Left colon (tissue), 2 donors: ENCODE results near the gene MPPED2. TPM values are rescaled to one million over a fixed set of nuclear protein-coding genes. Genes with fewer than 3 reads are reported as not detected.
"Not testable (repeated sequence)": the region's sequence is repeated elsewhere in the genome, so short reads cannot be mapped to it uniquely, and the experiment has no call there.

Source experiments
- ATAC-seq: fragments of 200-7000 bp; cut with Tn5 transposase; one replicate; pipeline ENCODE4 v1.9.1; 2020; ENCODE audit warnings: mild to moderate bottlenecking, moderate library complexity
- DNase-seq, 2 donors: peaks; one replicate each; pipeline ENCODE4 v3.0.0-alpha.2; 2020
- intact Hi-C, 2 donors: fragments of 100-400 bp; cut with DNase I in 1 of 2; cut with micrococcal nuclease in 1 of 2; formaldehyde crosslinking; loops; one replicate each; pipeline versions ENCODE4 v1.11.2 to v1.14.0; 2022; cut with DNase I, micrococcal nuclease
- total RNA-seq, 2 donors: library from RNA; stranded (reverse); fragmentation: NEBNext Ultra II Directional; extraction: Animal tissue kit (Norgen Biotek cat#: 25700); gene quantifications; one replicate each; pipeline ENCODE4 v1.2.1, GENCODE V29; 2021
- donor health status: DM: no; HTN: no; CAD: no.
- donor health status: DM: yes; HTN: yes; CAD: no.

The MPPED2 gene
- total RNA-seq, 2 donors from 2014 or later: 2.9 TPM; not detected in 1

GRCh38 chr11:30581675-30582074 is 4.5 kb downstream of the MPPED2 start:
- DNase-seq: no peak
- ATAC-seq: no peak
- intact Hi-C loops: no loop called here

GRCh38 chr11:30580573-30580972 is 5.6 kb downstream of the MPPED2 start:
- intact Hi-C loops: no loop called here
- DNase-seq (no peak), ATAC-seq (no peak)

- intact Hi-C loops: no loop called here
- no peak for ATAC-seq
These were observed 6.6 kb downstream of the MPPED2 start for GRCh38 chr11:30579415-30580175.

GRCh38 chr11:30578406-30578805 is 7.7 kb downstream of the MPPED2 start:
- intact Hi-C loops: no loop called here
- DNase-seq (no peak), ATAC-seq (no peak)

More at GRCh38 chr11:30579415-30580175, 6.6 kb downstream of the MPPED2 start:
- no peak for DNase-seq

GRCh38 chr11:30573951-30574350 is 12.2 kb downstream of the MPPED2 start:
- ATAC-seq (no peak), DNase-seq (no peak)
- intact Hi-C loops: no loop called here

- no peak for DNase-seq
- ATAC-seq: no peak
- intact Hi-C loops: no loop called here
These were observed 17.2 kb downstream of the MPPED2 start for GRCh38 chr11:30568931-30569330.

- no peak for ATAC-seq
- intact Hi-C loops: no loop called here
These were observed 18.5 kb downstream of the MPPED2 start for GRCh38 chr11:30567644-30568043.

GRCh38 chr11:30567120-30567519 is 19.0 kb downstream of the MPPED2 start:
- ATAC-seq: no peak
- DNase-seq: no peak
- intact Hi-C loops: no loop called here

More at GRCh38 chr11:30567644-30568043, 18.5 kb downstream of the MPPED2 start:
- no peak for DNase-seq

- DNase-seq: no peak
- intact Hi-C loops: no loop called here
- no peak for ATAC-seq
These were observed 19.7 kb downstream of the MPPED2 start for GRCh38 chr11:30566482-30566881.

- intact Hi-C loops: no loop called here
- DNase-seq (no peak), ATAC-seq (no peak)
These were observed 21.1 kb downstream of the MPPED2 start for GRCh38 chr11:30565027-30565426.

- intact Hi-C loops: no loop called here
- no peak for DNase-seq
These were observed 24.3 kb downstream of the MPPED2 start for GRCh38 chr11:30561691-30562415.

GRCh38 chr11:30560206-30561106 is 25.7 kb downstream of the MPPED2 start:
- intact Hi-C loops: no loop called here
- DNase-seq: no peak
- ATAC-seq: no peak

More at GRCh38 chr11:30561691-30562415, 24.3 kb downstream of the MPPED2 start:
- ATAC-seq: no peak

GRCh38 chr11:30559004-30559403 is 27.1 kb downstream of the MPPED2 start:
- intact Hi-C loops: no loop called here
- ATAC-seq (no peak), DNase-seq (no peak)

- DNase-seq, intact Hi-C loops, ATAC-seq: not testable (repeated sequence)
These were observed 31.6 kb downstream of the MPPED2 start for GRCh38 chr11:30554587-30554986.

- no peak for DNase-seq
- ATAC-seq: peak; percentile 68
- intact Hi-C loops: no loop called here
These were observed 32.5 kb downstream of the MPPED2 start for GRCh38 chr11:30553521-30554110.

GRCh38 chr11:30552839-30553238 is 33.3 kb downstream of the MPPED2 start:
- ATAC-seq (no peak), DNase-seq (no peak)
- intact Hi-C loops: no loop called here

- intact Hi-C loops: no loop called here
- no peak for DNase-seq
- ATAC-seq: no peak
These were observed 36.1 kb downstream of the MPPED2 start for GRCh38 chr11:30550022-30550542.

- intact Hi-C loops: no loop called here
- ATAC-seq (no peak), DNase-seq (no peak)
These were observed 36.6 kb downstream of the MPPED2 start for GRCh38 chr11:30549565-30549964.

GRCh38 chr11:30546334-30546733 is 39.8 kb downstream of the MPPED2 start:
- intact Hi-C loops: no loop called here
- ATAC-seq: no peak
- DNase-seq: no peak
